HG02763 (cell line): ENCODE results near the gene GPR158.

ENCODE experiments used
- ATAC-seq: cut with Tn5 transposase; IDR thresholded peaks from one replicate; pipeline ENCODE4 v1.9.1; 2021; ENCODE audit warnings: mild to moderate bottlenecking, moderate library complexity; ENCODE audit not compliant: unreplicated experiment

The GPR158 gene

GRCh38 chr10:25191162-25191895, 16.5 kb downstream of the GPR158 start:
- no peak for ATAC-seq

GRCh38 chr10:25198151-25198550, 23.4 kb downstream of the GPR158 start:
- ATAC-seq, result no peak

GRCh38 chr10:25206693-25207414, 32.1 kb downstream of the GPR158 start:
- ATAC-seq, result no peak

GRCh38 chr10:25209618-25210017, 34.8 kb downstream of the GPR158 start:
- no peak for ATAC-seq

- no peak for ATAC-seq
Observed at GRCh38 chr10:25210265-25210664, 35.5 kb downstream of the GPR158 start.

- no peak for ATAC-seq
Observed at GRCh38 chr10:25220156-25220555, 45.4 kb downstream of the GPR158 start.

GRCh38 chr10:25222085-25222660, 47.4 kb downstream of the GPR158 start:
- no peak for ATAC-seq

- no peak for ATAC-seq
Observed at GRCh38 chr10:25226775-25227682, 52.2 kb downstream of the GPR158 start.

GRCh38 chr10:25231751-25232150, 57.0 kb downstream of the GPR158 start:
- ATAC-seq, result no peak

- ATAC-seq, result no peak
Observed at GRCh38 chr10:25232204-25232603, 57.4 kb downstream of the GPR158 start.

GRCh38 chr10:25245165-25245564, 70.4 kb downstream of the GPR158 start:
- ATAC-seq, result no peak

GRCh38 chr10:25257646-25258045, 82.8 kb downstream of the GPR158 start:
- ATAC-seq, result no peak

- no peak for ATAC-seq
Observed at GRCh38 chr10:25261110-25261509, 86.3 kb downstream of the GPR158 start.

GRCh38 chr10:25261558-25261957, 86.8 kb downstream of the GPR158 start:
- no peak for ATAC-seq

- no peak for ATAC-seq
Observed at GRCh38 chr10:25263931-25264330, 89.1 kb downstream of the GPR158 start.

GRCh38 chr10:25278180-25278579, 103.4 kb downstream of the GPR158 start:
- ATAC-seq, result no peak

- no peak for ATAC-seq
Observed at GRCh38 chr10:25280076-25280475, 105.3 kb downstream of the GPR158 start.

GRCh38 chr10:25280573-25280972, 105.8 kb downstream of the GPR158 start:
- ATAC-seq, result no peak

GRCh38 chr10:25285809-25286208, 111.0 kb downstream of the GPR158 start:
- no peak for ATAC-seq

- ATAC-seq, result no peak
Observed at GRCh38 chr10:25288181-25288580, 113.4 kb downstream of the GPR158 start.
